Progenitor cell of endocrine pancreas (in vitro differentiated cells): ENCODE data around the gene MCCC2. TPM values are rescaled to one million over a fixed set of nuclear protein-coding genes. Genes with fewer than 3 reads are reported as not detected.

Experiments used
- DNase-seq: peaks from one replicate; pipeline ENCODE4 v3.0.0; 2021; ENCODE audit warnings: low spot score; ENCODE audit not compliant: unreplicated experiment
- H3K27ac Mint-ChIP-seq: 2 replicates; pipeline ENCODE4 v1.8.0; 2021; ENCODE audit warnings: mild to moderate bottlenecking, moderate library complexity, mixed read lengths
- H3K27me3 Mint-ChIP-seq: 2 replicates; pipeline ENCODE4 v1.8.0; 2021; ENCODE audit warnings: mixed read lengths
- H3K36me3 Mint-ChIP-seq: 2 replicates; pipeline ENCODE4 v1.8.0; 2022; ENCODE audit warnings: mixed read lengths; ENCODE audit not compliant: insufficient read depth
- H3K4me1 Mint-ChIP-seq: 2 replicates; pipeline ENCODE4 v1.8.0; 2021; ENCODE audit warnings: low read depth, mixed read lengths
- H3K4me3 Mint-ChIP-seq: 2 replicates; pipeline ENCODE4 v1.8.0; 2021; ENCODE audit warnings: low read depth, mild to moderate bottlenecking, moderate library complexity, mixed read lengths
- H3K9me3 Mint-ChIP-seq: 2 replicates; pipeline ENCODE4 v1.8.0; 2021; ENCODE audit warnings: low read depth, mixed read lengths
- total RNA-seq: library from RNA; stranded (reverse); gene quantifications from 2 replicates; pipeline ENCODE4 v1.2.1, GENCODE V29; 2021
- TF ChIP-seq, protein P1 (sequence below): fragments of 200-600 bp; sonication (generic); IDR thresholded peaks from one replicate; pipeline ENCODE4 v1.5.0; 2021; ENCODE audit warnings: antibody characterized with exemption, mild to moderate bottlenecking; ENCODE audit not compliant: unreplicated experiment

The MCCC2 gene
- total RNA-seq, 1 donor from 2014 or later: 43.5 TPM

DNA sequence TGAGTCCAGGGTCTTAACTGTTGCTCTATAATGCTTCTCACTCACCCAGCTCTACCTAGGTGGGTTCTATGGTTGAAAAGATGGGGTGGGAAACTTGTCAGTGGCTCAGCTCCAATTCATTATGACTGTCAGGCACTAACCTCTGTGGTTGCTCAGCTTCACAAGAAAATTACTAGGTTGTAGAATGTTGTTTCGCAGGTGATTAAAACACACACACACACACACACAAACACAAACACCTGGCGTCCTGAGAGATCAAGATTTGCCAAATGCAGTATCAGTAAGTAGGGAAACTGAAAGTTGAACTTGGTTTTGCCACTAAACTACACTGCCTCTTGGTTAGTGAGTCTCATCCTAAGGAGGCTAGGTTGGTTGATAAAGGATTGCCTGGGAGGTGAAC, 2.8 kb downstream of the MCCC2 start:
- H3K9me3 Mint-ChIP-seq: peaks cover 3% of the 10 kb centered on the region
- H3K27ac Mint-ChIP-seq: no peak overlapping the region
- H3K27me3 Mint-ChIP-seq: no peaks in the 10 kb centered on the region
- no peak for DNase-seq
- TF ChIP-seq, protein P1, sequence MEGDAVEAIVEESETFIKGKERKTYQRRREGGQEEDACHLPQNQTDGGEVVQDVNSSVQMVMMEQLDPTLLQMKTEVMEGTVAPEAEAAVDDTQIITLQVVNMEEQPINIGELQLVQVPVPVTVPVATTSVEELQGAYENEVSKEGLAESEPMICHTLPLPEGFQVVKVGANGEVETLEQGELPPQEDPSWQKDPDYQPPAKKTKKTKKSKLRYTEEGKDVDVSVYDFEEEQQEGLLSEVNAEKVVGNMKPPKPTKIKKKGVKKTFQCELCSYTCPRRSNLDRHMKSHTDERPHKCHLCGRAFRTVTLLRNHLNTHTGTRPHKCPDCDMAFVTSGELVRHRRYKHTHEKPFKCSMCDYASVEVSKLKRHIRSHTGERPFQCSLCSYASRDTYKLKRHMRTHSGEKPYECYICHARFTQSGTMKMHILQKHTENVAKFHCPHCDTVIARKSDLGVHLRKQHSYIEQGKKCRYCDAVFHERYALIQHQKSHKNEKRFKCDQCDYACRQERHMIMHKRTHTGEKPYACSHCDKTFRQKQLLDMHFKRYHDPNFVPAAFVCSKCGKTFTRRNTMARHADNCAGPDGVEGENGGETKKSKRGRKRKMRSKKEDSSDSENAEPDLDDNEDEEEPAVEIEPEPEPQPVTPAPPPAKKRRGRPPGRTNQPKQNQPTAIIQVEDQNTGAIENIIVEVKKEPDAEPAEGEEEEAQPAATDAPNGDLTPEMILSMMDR: no peak
- peaks cover 4% of the 10 kb centered on the region for H3K36me3 Mint-ChIP-seq
- peaks cover 9% of the 10 kb centered on the region for H3K4me1 Mint-ChIP-seq
- H3K4me3 Mint-ChIP-seq: no peak overlapping the region

DNA sequence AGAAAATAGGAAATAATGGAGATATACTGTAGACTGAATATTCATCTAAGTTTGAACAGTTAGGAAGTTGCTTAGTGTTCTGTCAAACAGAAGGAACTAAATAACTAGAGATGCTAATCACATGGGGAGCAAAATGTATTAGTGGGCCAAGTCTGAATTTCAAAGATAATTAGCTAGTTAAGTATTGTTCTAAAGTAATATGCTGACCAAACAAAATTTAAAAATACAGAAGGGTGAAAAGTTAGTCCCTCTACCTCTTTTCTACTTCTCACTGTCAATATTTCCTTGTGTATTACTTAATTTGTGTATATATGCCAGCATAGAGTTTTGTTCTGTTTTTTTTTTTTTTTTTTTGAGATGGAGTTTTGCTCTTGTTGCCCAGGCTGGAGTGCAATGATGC, 4.0 kb downstream of the MCCC2 start:
- no peak for DNase-seq
- H3K4me3 Mint-ChIP-seq: no peak overlapping the region
- TF ChIP-seq, protein P1: no peak
- H3K36me3 Mint-ChIP-seq: peaks cover 5% of the 10 kb centered on the region
- peaks cover 3% of the 10 kb centered on the region for H3K9me3 Mint-ChIP-seq
- H3K4me1 Mint-ChIP-seq: peaks cover 9% of the 10 kb centered on the region
- no peaks in the 10 kb centered on the region for H3K27me3 Mint-ChIP-seq
- H3K27ac Mint-ChIP-seq: no peak overlapping the region

DNA sequence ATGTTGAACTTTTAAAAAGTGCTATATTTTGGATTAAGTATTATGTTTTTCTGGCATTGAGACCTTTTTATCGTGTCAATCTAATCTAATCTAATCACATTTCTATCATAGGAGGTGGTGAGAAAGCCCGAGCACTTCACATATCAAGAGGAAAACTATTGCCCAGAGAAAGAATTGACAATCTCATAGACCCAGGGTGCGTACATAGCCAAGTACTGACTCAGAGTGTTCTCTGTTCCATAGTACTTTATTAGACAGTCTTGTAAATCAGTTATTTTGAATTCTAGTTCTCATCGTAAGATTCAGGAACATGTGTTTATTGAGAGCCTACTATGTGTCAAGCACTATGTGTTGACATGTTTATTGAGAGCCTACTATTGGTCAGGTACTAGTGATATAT, 9.0 kb downstream of the MCCC2 start:
- no peak for DNase-seq
- TF ChIP-seq, protein P1: no peak
- no peaks in the 10 kb centered on the region for H3K4me1 Mint-ChIP-seq
- H3K36me3 Mint-ChIP-seq: peaks cover 14% of the 10 kb centered on the region
- no peaks in the 10 kb centered on the region for H3K27me3 Mint-ChIP-seq
- H3K4me3 Mint-ChIP-seq: no peak overlapping the region
- no peaks in the 10 kb centered on the region for H3K9me3 Mint-ChIP-seq
- no peak overlapping the region for H3K27ac Mint-ChIP-seq

DNA sequence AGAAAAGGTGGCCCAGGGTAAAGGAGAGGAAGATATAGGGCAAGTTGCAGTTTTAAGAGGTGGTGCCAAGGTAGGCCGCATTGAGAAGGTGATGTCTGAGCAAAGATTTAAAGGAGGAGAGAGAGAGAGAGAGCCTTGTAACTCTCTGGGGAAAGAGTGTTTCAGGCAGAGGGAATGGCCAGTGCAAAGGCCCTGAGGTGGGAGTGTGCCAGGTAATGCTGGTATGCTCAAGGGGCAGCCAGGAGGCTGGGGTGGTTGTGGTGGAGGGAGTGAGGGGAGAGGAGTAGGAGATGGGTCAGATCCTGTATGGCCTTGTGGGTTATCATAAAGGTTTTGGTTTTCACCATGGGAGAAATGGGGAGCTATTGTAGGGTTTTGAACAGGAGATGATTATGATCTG, 9.9 kb downstream of the MCCC2 start:
- no peak for DNase-seq
- TF ChIP-seq, protein P1: no peak
- peaks cover 16% of the 10 kb centered on the region for H3K36me3 Mint-ChIP-seq
- no peak overlapping the region for H3K4me3 Mint-ChIP-seq
- H3K27me3 Mint-ChIP-seq: no peaks in the 10 kb centered on the region
- H3K4me1 Mint-ChIP-seq: no peaks in the 10 kb centered on the region
- no peak overlapping the region for H3K27ac Mint-ChIP-seq
- no peaks in the 10 kb centered on the region for H3K9me3 Mint-ChIP-seq

GRCh38 chr5:71600783-71601182, 13.6 kb downstream of the MCCC2 start:
- TF ChIP-seq, protein P1: no peak
- Mint-ChIP-seq H3K27me3 (no peaks in the 10 kb centered on the region), H3K36me3 (peaks cover 32% of the 10 kb centered on the region), H3K4me3 (no peak overlapping the region), H3K27ac (no peak overlapping the region), H3K4me1 (no peaks in the 10 kb centered on the region), H3K9me3 (no peaks in the 10 kb centered on the region)
- no peak for DNase-seq
